Astrocyte of the spinal cord (primary cell): Measurements from ENCODE around the gene KLF9.

ENCODE experiments used
- DNase-seq: peaks from one replicate; pipeline ENCODE4 v3.0.0; 2011; ENCODE audit warnings: low read depth, low spot score
- H3K4me3 ChIP-seq: 2 replicates; pipeline ENCODE4 v1.5.1; 2011; ENCODE audit warnings: low read depth, mild to moderate bottlenecking, low read length, moderate library complexity
- CTCF ChIP-seq: IDR thresholded peaks from 2 replicates; pipeline ENCODE4 v1.5.1; 2012; ENCODE audit warnings: low read depth, mild to moderate bottlenecking, low read length, inconsistent platforms
- in situ Hi-C: cut with HindIII; loops from 2 replicates; pipeline ENCODE4 v1.10.0; 2017; ENCODE audit warnings: low sequenced_read_pairs

Gene KLF9

DNA sequence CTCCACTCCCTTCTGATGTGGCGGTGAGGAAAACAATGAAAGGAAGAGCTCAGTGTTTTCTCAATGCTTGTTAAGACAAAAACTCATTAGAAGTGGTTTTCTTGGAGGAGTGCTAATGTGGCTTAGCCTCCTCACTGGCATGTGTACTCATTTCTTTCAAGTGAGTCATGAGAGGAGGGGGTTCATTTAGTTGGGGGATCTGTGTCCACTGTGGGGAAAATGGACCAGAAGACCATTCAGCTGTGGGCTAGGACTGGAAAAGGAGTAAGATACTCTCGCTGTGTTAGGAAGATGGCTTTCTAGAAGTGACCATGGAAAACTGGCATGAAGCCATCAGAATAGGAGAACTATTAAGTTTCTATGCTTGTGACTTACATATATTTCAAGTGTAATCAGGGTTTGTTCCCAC lies 23.5 kb downstream of the KLF9 start:
- in situ Hi-C loops = no loop called here
- no peak overlapping the region for H3K4me3 ChIP-seq
- TF ChIP-seq CTCF = no peak
- DNase-seq = peak; percentile 58

GRCh38 chr9:70389621-70390266 lies 24.7 kb downstream of the KLF9 start:
- in situ Hi-C loops = no loop called here
- peak; percentile 60 for DNase-seq
- TF ChIP-seq CTCF = no peak
- no peak overlapping the region for H3K4me3 ChIP-seq

DNA sequence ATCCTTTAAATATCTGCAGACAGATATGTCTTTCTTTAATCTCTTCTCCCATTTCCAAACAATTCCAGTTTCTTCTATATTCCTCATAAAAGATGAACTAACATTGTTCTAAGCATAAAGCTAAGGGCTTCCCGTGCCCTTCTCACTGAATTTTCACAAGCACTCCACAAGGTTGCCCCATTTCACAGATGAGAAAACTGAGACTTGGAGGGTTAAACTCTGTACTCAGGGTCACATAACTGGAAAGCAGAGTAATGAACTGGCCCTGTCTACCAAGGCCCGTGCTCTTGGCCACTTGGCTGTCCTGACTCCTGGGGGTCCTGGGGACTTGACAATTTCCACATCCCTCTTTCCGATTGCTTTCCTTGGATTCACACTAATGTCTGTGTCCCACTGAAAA lies 25.3 kb downstream of the KLF9 start:
- in situ Hi-C loops = no loop called here
- no peak for DNase-seq
- no peak for TF ChIP-seq CTCF
- no peak overlapping the region for H3K4me3 ChIP-seq

DNA sequence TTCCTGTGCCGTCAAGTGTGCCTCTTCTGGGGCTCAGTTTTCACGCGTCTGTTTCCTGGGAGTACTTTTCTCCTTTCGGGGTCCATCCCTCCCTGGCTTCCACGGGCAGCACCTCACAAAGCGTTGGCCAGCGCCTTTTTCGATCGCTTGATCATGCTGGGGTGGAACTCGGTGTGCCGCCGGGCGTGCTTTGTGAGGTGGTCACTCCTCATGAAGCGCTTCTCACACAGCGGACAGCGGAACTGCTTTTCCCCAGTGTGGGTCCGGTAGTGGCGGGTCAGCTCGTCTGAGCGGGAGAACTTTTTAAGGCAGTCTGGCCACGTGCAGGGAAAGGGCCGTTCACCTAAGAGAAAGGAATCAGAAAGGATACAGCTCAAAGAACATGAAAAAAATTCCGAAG lies 26.8 kb downstream of the KLF9 start:
- DNase-seq = no peak
- no peak overlapping the region for H3K4me3 ChIP-seq
- TF ChIP-seq CTCF = no peak
- in situ Hi-C loops = no loop called here

- DNase-seq = no peak
- no peak overlapping the region for H3K4me3 ChIP-seq
- in situ Hi-C loops = no loop called here
- TF ChIP-seq CTCF = no peak
Measured at GRCh38 chr9:70385426-70385825, 29.0 kb downstream of the KLF9 start.

DNA sequence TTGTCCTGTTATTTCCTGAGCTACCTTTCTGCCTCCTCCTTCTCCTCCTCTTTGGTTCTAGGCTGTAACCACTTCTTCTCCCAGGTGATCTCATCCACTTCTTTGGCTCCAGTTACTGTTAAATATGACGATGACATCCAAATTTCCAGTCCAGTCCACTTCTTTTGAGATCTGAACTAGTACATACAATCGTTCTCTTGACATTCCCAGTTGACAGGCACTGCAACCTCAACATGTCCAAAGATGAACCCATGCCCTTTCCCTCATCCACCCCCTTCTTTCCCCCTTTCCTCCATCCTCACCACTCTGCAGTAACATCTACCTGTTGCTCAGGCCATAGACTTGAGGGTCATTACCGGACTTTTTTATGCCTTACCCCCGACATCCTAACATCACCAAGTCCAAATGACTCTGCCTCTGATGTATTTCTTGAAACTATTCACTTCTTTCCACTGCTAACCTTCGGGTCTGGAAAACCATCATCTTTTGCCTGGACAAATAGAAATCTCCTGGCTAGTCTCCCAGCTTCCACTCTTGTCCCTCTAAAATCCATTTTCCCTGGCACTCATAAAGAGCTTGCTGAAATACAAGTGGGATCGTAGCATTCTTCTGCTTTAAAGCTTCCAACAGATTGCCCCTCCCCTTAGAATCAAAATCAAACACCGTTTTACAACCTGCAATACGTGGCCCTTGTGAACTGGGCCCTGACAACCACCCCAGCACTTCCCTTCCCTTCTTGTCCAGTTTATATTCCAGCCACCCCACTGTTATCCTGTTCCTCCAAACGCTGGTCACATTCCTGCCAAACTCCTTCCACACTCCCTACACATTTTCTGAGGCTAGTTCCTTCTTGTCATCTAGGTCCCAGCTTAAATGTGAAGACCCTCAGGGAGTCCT lies 31.5 kb downstream of the KLF9 start:
- no peak for DNase-seq
- in situ Hi-C loops = no loop called here
- no peak overlapping the region for H3K4me3 ChIP-seq
- no peak for TF ChIP-seq CTCF
